ENCODE results near the gene IKBKE.

DNA sequence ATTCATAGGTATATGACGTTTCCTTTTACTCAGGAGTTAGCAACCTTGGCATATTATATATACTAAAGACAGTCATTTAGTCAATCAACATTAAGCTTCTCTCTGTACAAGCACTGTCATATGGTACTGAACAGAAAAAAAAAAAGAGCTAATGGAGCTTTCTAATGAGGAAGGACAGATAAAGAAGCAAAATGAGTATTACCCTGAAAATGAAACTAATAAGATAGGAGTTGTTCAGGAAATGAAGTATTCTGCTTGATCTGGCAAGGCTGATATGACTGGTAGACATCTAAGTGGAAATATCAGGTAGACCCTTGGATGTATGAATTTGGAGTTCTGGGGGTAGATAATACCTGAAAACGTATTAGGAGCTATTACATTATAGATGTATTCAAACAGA is 4.3 kb upstream of the IKBKE start:
- no peak for TF ChIP-seq ZNF622 (IDR thresholded peaks at IDR 0.05)
- TF ChIP-seq CREB1 (IDR thresholded peaks at IDR 0.05; ENCODE audit: low read depth): no peak
- TF ChIP-seq, protein P1, sequence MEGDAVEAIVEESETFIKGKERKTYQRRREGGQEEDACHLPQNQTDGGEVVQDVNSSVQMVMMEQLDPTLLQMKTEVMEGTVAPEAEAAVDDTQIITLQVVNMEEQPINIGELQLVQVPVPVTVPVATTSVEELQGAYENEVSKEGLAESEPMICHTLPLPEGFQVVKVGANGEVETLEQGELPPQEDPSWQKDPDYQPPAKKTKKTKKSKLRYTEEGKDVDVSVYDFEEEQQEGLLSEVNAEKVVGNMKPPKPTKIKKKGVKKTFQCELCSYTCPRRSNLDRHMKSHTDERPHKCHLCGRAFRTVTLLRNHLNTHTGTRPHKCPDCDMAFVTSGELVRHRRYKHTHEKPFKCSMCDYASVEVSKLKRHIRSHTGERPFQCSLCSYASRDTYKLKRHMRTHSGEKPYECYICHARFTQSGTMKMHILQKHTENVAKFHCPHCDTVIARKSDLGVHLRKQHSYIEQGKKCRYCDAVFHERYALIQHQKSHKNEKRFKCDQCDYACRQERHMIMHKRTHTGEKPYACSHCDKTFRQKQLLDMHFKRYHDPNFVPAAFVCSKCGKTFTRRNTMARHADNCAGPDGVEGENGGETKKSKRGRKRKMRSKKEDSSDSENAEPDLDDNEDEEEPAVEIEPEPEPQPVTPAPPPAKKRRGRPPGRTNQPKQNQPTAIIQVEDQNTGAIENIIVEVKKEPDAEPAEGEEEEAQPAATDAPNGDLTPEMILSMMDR (IDR thresholded peaks at IDR 0.05 in 2 of 3, conservative IDR thresholded peaks at IDR 0.05 in 1 of 3; ENCODE audit: control insufficient read depth in 2 of 3, extremely low read depth in 1 of 3, insufficient read depth in 1 of 3, low read depth in 3 of 3, low read length in 3 of 3): no peak

Measured in GM12878 (cell line).